OCI-LY7 (cell line): ENCODE results near the gene ADD1. TPM values are rescaled to one million over a fixed set of nuclear protein-coding genes. Genes with fewer than 3 reads are reported as not detected.

ENCODE experiments used
- BruUV-seq: library from RNA; stranded (reverse); fragments of 400-500 nt; replicated peaks from 2 replicates; lab custom pipeline; 2021; lab: Mats Ljungman, UMichigan
- CTCF ChIA-PET: fragments of 300-600 bp; sonication (Branson Sonifier 250); formaldehyde crosslinking; loops from one replicate; lab custom pipeline; 2022; ENCODE audit warnings: antibody characterized with exemption; ENCODE audit not compliant: unreplicated experiment; lab: Charles Lee
- POLR2A ChIA-PET: fragments of 300-600 bp; sonication (Branson Sonifier 250); formaldehyde crosslinking; loops from one replicate; lab custom pipeline; 2022; ENCODE audit warnings: antibody characterized with exemption; lab: Charles Lee
- DNase-seq: peaks from one replicate; pipeline ENCODE4 v3.0.0-alpha.2; 2015; ENCODE audit warnings: low spot score
- H2AFZ ChIP-seq: fragments of 200-600 bp; sonication (generic), shearing (Covaris generic); 2 replicates; pipeline ENCODE4 v1.6.1; 2014; ENCODE audit warnings: mild to moderate bottlenecking, antibody characterized with exemption, low read length, moderate library complexity
- H3K27ac ChIP-seq: fragments of 200-600 bp; sonication (generic); 2 replicates; pipeline ENCODE4 v1.5.1; 2014; ENCODE audit warnings: mixed run types, low read depth, mild to moderate bottlenecking, moderate library complexity, low read length, inconsistent platforms; ENCODE audit not compliant: poor library complexity, severe bottlenecking
- H3K36me3 ChIP-seq: fragments of 200-600 bp; sonication (generic); 2 replicates; pipeline ENCODE4 v1.6.1; 2014; ENCODE audit warnings: mild to moderate bottlenecking, antibody characterized with exemption, low read length, moderate library complexity, mixed read lengths; ENCODE audit not compliant: insufficient read depth
- H3K4me1 ChIP-seq: fragments of 200-600 bp; sonication (generic); 2 replicates; pipeline ENCODE4 v1.5.1; 2014; ENCODE audit warnings: mild to moderate bottlenecking, low read length; ENCODE audit not compliant: insufficient read depth, poor library complexity, severe bottlenecking
- H3K4me2 ChIP-seq: fragments of 200-600 bp; sonication (generic); 2 replicates; pipeline ENCODE4 v1.6.1; 2014; ENCODE audit warnings: mild to moderate bottlenecking, low read length
- H3K4me3 ChIP-seq: fragments of 200-600 bp; sonication (generic); 2 replicates; pipeline ENCODE4 v1.5.1; 2014; ENCODE audit warnings: mild to moderate bottlenecking, low read depth, low read length; ENCODE audit not compliant: poor library complexity, severe bottlenecking
- H3K79me2 ChIP-seq: fragments of 200-600 bp; sonication (generic); 2 replicates; pipeline ENCODE4 v1.6.1; 2016; ENCODE audit warnings: low read depth, mild to moderate bottlenecking, low read length, moderate library complexity, mixed read lengths; ENCODE audit not compliant: insufficient read depth
- H3K9me2 ChIP-seq: fragments of 200-600 bp; sonication (generic); 2 replicates; pipeline ENCODE4 v1.6.1; 2016; ENCODE audit warnings: mild to moderate bottlenecking, low read length, mixed read lengths; ENCODE audit not compliant: insufficient read depth
- H3K9me3 ChIP-seq: fragments of 200-600 bp; sonication (generic); 2 replicates; pipeline ENCODE4 v1.6.1; 2014; ENCODE audit warnings: mild to moderate bottlenecking, mixed run types, low read length, mixed read lengths
- H4K20me1 ChIP-seq: fragments of 200-600 bp; sonication (generic); 2 replicates; pipeline ENCODE4 v1.6.1; 2014; ENCODE audit warnings: mild to moderate bottlenecking, antibody characterized with exemption, low read length, moderate library complexity, mixed read lengths; ENCODE audit not compliant: insufficient read depth
- CTCF ChIP-seq: fragments of 200-600 bp; sonication (generic); conservative IDR thresholded peaks from 2 replicates; pipeline ENCODE4 v1.5.1; 2014; ENCODE audit warnings: mild to moderate bottlenecking, antibody characterized with exemption, low read length, moderate library complexity, mixed read lengths
- EZH2phosphoT487 ChIP-seq: fragments of 200-600 bp; sonication (generic); IDR thresholded peaks from 2 replicates; pipeline ENCODE4 v1.6.1; 2018; ENCODE audit warnings: low read depth, borderline replicate concordance, mild to moderate bottlenecking, mixed run types, antibody characterized with exemption, low read length, moderate library complexity, mixed read lengths
- intact Hi-C: fragments of 100-400 bp; cut with micrococcal nuclease; formaldehyde crosslinking; loops from one replicate; pipeline ENCODE4 v1.10.0; 2022; ENCODE audit not compliant: unreplicated experiment
- total RNA-seq, 2 experiments: library from RNA; depleted of rRNA in 1 of 2; stranded (reverse); fragments of >200 nt in 1 of 2; shearing (Covaris generic) in 1 of 2; gene quantifications; 2 replicates each; pipeline ENCODE4 v1.2.3, GENCODE V29; 2014 to 2022

ADD1 gene
- total RNA-seq, 2 experiments from 2014 or later = 85.3 to 108 TPM

- no peaks in the 10 kb centered on the region for H3K9me2 ChIP-seq
- BruUV-seq = no TSS peak
- no peak overlapping the region for H3K27ac ChIP-seq
- H3K9me3 ChIP-seq = no peaks in the 10 kb centered on the region
- no peak overlapping the region for H2AFZ ChIP-seq
- H4K20me1 ChIP-seq = no peaks in the 10 kb centered on the region
- H3K36me3 ChIP-seq = no peaks in the 10 kb centered on the region
- H3K4me2 ChIP-seq = no peak overlapping the region
- TF ChIP-seq EZH2phosphoT487 (no peak), CTCF (no peak)
- no peaks in the 10 kb centered on the region for H3K79me2 ChIP-seq
- intact Hi-C loops = no loop called here
- H3K4me1 ChIP-seq = peaks cover 39% of the 10 kb centered on the region
- DNase-seq = no peak
- ChIA-PET POLR2A (interaction anchor here (0.5 to 1.9 kb wide), 3 partner anchors 11 to 902 kb away, joined by 3 to 13 read pairs (median 5); no protein-coding TSS in a partner anchor), CTCF (no interaction called here)
- no peak overlapping the region for H3K4me3 ChIP-seq
Measured at GRCh38 chr4:2796849-2797544, 46.6 kb upstream of the ADD1 start.

GRCh38 chr4:2797545-2798305 is 45.9 kb upstream of the ADD1 start:
- BruUV-seq = no TSS peak
- no peak for DNase-seq
- no peaks in the 10 kb centered on the region for H3K9me2 ChIP-seq
- H3K79me2 ChIP-seq = no peaks in the 10 kb centered on the region
- H3K4me2 ChIP-seq = no peak overlapping the region
- H4K20me1 ChIP-seq = no peaks in the 10 kb centered on the region
- no peaks in the 10 kb centered on the region for H3K9me3 ChIP-seq
- H3K4me1 ChIP-seq = peaks cover 31% of the 10 kb centered on the region
- no peaks in the 10 kb centered on the region for H3K36me3 ChIP-seq
- no peak overlapping the region for H2AFZ ChIP-seq
- intact Hi-C loops = no loop called here
- H3K27ac ChIP-seq = no peak overlapping the region
- CTCF ChIA-PET = no interaction called here
- TF ChIP-seq EZH2phosphoT487 (no peak), CTCF (no peak)
- no peak overlapping the region for H3K4me3 ChIP-seq
- POLR2A ChIA-PET = interaction anchor here (1.9 kb wide), 1 partner anchor 12 kb away, joined by 13 read pairs; no protein-coding TSS in a partner anchor
